Prostate gland (tissue), 1 donor: ENCODE data around the gene EPS8L3.

Experiments used
- POLR2A ChIP-seq: fragments of 450-650 bp; IDR thresholded peaks from one replicate; pipeline ENCODE4 v1.6.1; 2016; ENCODE audit warnings: antibody characterized with exemption, mild to moderate bottlenecking
- POLR2AphosphoS5 ChIP-seq: sonication (generic); formaldehyde crosslinking; IDR thresholded peaks from one replicate; pipeline ENCODE4 v1.6.1; 2017; ENCODE audit warnings: antibody characterized with exemption

- no peak for TF ChIP-seq POLR2AphosphoS5
- no peak for TF ChIP-seq POLR2A
These were observed 40.6 kb downstream of the EPS8L3 start for GRCh38 chr1:109722908-109723691.
